ENCODE measurements around the gene SLC66A1. TPM values are rescaled to one million over a fixed set of nuclear protein-coding genes. Genes with fewer than 3 reads are reported as not detected.
A peak's percentile ranks its signal among the peaks of the same experiment; 100 is the strongest.

Gene SLC66A1
- total and polyA plus RNA-seq, 2 experiments from 2014 or later = 21.1 to 24.0 TPM

- Histone ChIP-seq H3K4me1 (ENCODE audit: low read depth) (no peaks in the 10 kb centered on the region), H3K4me3 (no peak overlapping the region), H3K9me3 (ENCODE audit: low read depth) (no peaks in the 10 kb centered on the region), H3K36me3 (peaks cover 22% of the 10 kb centered on the region), H3K27me3 (no peaks in the 10 kb centered on the region), H3K27ac (no peak overlapping the region)
- DNase-seq (ENCODE audit: low read depth in 1 of 2, low spot score in 1 of 2) = no peak
- TF ChIP-seq CTCF (IDR thresholded peaks at IDR 0.05; ENCODE audit: low read depth, low read length) = no peak
These were observed 30.1 kb downstream of the SLC66A1 start for GRCh38 chr1:19342062-19342750.

DNA sequence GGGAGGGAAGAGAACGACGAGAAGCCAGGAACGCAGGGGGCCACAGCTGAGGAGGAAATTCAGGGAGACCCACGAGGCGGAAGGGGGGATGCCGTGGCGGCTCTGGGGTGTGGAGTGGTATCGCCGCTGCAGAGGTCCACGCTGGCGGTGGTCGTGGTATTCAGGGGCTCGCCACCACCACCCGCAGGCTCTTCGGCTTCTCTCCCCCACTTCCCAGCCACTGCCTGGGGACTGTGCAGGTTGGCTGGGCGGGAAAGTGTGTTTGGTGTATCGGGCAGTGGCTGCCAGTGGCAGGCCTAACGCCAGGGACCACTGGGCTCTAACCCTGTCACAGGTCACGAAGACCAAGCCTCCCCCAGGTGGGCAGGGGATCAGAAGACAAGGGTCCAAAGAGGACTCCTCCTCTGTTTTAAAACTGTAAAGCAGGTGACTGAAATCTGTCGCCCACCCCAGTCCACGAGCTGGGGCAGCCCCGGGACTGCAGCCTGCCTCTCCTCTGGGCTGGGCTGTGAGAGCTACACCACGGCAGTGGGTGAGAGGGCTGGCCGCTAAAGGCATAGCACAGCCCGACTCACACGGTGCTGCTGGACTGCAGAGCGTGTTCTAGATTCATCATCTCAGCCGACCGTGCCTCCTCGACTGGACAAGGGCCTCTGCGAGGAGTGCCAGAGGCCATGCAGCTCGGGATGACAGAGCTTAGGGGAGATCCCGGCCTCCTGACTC is 30.9 kb downstream of the SLC66A1 start:
- Histone ChIP-seq H3K27ac (no peak overlapping the region), H3K9me3 (ENCODE audit: low read depth) (no peaks in the 10 kb centered on the region), H3K27me3 (no peaks in the 10 kb centered on the region), H3K36me3 (peaks cover 22% of the 10 kb centered on the region), H3K4me3 (no peak overlapping the region), H3K4me1 (ENCODE audit: low read depth) (no peaks in the 10 kb centered on the region)
- no peak for TF ChIP-seq CTCF (IDR thresholded peaks at IDR 0.05; ENCODE audit: low read depth, low read length)
- no peak for DNase-seq (ENCODE audit: low read depth in 1 of 2, low spot score in 1 of 2)

- H3K27me3 ChIP-seq = no peaks in the 10 kb centered on the region
- no peak overlapping the region for H3K27ac ChIP-seq
- H3K36me3 ChIP-seq = peaks cover 24% of the 10 kb centered on the region
- no peaks in the 10 kb centered on the region for H3K4me1 ChIP-seq (ENCODE audit: low read depth)
- no peak overlapping the region for H3K4me3 ChIP-seq
- H3K9me3 ChIP-seq (ENCODE audit: low read depth) = no peaks in the 10 kb centered on the region
- no peak for DNase-seq (ENCODE audit: low read depth in 1 of 2, low spot score in 1 of 2)
- TF ChIP-seq CTCF (IDR thresholded peaks at IDR 0.05; ENCODE audit: low read depth, low read length) = no peak
These were observed 31.7 kb downstream of the SLC66A1 start for GRCh38 chr1:19343617-19344350.

DNA sequence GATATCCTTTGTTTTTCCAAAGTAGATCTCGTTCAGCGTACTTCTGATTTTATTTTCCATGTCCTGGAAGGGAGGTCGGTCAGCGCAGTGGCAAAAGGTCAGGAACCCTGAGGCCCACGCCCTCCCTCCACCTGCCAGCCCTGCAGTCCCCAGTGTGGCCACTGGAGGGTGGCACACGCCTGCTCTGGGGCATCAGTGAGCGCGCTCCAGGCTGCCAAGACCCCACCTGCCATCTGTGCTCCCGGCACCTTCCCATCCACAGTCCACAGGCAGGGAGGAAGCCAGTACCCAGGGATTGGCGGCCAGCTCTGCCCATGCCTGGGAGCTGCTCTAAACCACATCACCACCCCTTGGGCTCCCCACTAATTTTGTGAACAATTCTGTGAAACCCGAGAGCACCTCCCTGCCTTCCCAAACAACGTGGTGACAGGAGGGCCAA is 32.3 kb downstream of the SLC66A1 start:
- Histone ChIP-seq H3K36me3 (peaks cover 30% of the 10 kb centered on the region), H3K4me1 (ENCODE audit: low read depth) (no peaks in the 10 kb centered on the region), H3K27ac (peak overlapping the region; percentile 15), H3K9me3 (ENCODE audit: low read depth) (no peaks in the 10 kb centered on the region), H3K4me3 (no peak overlapping the region), H3K27me3 (no peaks in the 10 kb centered on the region)
- DNase-seq (ENCODE audit: low read depth in 1 of 2, low spot score in 1 of 2) = peak; percentile 45 to 57
- peak; percentile 84 for TF ChIP-seq CTCF (IDR thresholded peaks at IDR 0.05; ENCODE audit: low read depth, low read length)

DNA sequence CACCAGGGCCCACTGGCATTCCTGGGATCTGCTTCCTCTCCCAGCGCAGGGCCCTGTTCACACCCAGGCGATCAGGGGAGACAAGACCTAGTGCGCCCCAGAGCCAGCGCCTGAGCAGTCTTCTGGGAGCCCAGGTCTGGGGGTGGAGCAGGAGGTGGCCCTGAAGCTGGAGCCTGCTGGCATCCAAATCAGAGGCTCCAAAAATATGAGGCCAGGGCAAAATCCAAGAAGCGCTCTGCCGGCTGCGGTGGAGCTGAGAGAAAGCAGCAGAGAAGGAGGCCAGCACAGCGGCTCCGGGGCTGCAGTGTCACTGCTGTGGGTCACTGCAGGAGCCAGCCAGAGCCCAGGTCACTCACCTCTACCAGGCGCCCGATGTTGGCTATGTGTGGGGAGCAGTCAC is 32.7 kb downstream of the SLC66A1 start:
- Histone ChIP-seq H3K27me3 (no peaks in the 10 kb centered on the region), H3K4me3 (no peak overlapping the region), H3K36me3 (peaks cover 32% of the 10 kb centered on the region), H3K9me3 (ENCODE audit: low read depth) (no peaks in the 10 kb centered on the region), H3K4me1 (ENCODE audit: low read depth) (no peaks in the 10 kb centered on the region), H3K27ac (peak overlapping the region; percentile 15)
- no peak for TF ChIP-seq CTCF (IDR thresholded peaks at IDR 0.05; ENCODE audit: low read depth, low read length)
- DNase-seq (ENCODE audit: low read depth in 1 of 2, low spot score in 1 of 2) = no peak
